Omental fat pad (tissue), 4 donors: ENCODE measurements around the gene MRC2. TPM values are rescaled to one million over a fixed set of nuclear protein-coding genes. Genes with fewer than 3 reads are reported as not detected.
"Not testable (repeated sequence)": the region's sequence is repeated elsewhere in the genome, so short reads cannot be mapped to it uniquely, and the experiment has no call there.

ENCODE experiments used
- ATAC-seq: fragments of 150-250 bp; one replicate; pipeline ENCODE4 v1.9.1; 2016; ENCODE audit warnings: mild to moderate bottlenecking, moderate library complexity; ENCODE audit not compliant: low FRiP score
- DNase-seq: peaks from one replicate; pipeline ENCODE4 v3.0.0-alpha.2; 2019; ENCODE audit warnings: low spot score
- total RNA-seq, 4 donors: library from RNA; depleted of rRNA; stranded (reverse); fragments of >200 nt; gene quantifications; one replicate each; pipeline ENCODE4 v1.1.0, GENCODE V29; 2016
- TF ChIP-seq, protein P1 (sequence below), 3 donors: fragments of 450-650 bp; IDR thresholded peaks; one replicate each; pipeline ENCODE4 v1.5.1; 2016 to 2017; ENCODE audit warnings: antibody characterized with exemption in 3 of 3, mild to moderate bottlenecking in 3 of 3, moderate library complexity in 2 of 3

MRC2 gene
- total RNA-seq, 4 donors from 2014 or later: 21.3 to 82.4 (median 30.8) TPM

GRCh38 chr17:62588109-62588508, 39.4 kb upstream of the MRC2 start:
- ATAC-seq (no peak), DNase-seq (no peak)
- TF ChIP-seq, protein P1, sequence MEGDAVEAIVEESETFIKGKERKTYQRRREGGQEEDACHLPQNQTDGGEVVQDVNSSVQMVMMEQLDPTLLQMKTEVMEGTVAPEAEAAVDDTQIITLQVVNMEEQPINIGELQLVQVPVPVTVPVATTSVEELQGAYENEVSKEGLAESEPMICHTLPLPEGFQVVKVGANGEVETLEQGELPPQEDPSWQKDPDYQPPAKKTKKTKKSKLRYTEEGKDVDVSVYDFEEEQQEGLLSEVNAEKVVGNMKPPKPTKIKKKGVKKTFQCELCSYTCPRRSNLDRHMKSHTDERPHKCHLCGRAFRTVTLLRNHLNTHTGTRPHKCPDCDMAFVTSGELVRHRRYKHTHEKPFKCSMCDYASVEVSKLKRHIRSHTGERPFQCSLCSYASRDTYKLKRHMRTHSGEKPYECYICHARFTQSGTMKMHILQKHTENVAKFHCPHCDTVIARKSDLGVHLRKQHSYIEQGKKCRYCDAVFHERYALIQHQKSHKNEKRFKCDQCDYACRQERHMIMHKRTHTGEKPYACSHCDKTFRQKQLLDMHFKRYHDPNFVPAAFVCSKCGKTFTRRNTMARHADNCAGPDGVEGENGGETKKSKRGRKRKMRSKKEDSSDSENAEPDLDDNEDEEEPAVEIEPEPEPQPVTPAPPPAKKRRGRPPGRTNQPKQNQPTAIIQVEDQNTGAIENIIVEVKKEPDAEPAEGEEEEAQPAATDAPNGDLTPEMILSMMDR (IDR thresholded peaks at IDR 0.05): no peak

GRCh38 chr17:62591333-62591732, 36.1 kb upstream of the MRC2 start:
- DNase-seq: no peak
- TF ChIP-seq, protein P1 (IDR thresholded peaks at IDR 0.05): no peak
- no peak for ATAC-seq

GRCh38 chr17:62591822-62592221, 35.6 kb upstream of the MRC2 start:
- DNase-seq, ATAC-seq: not testable (repeated sequence)

GRCh38 chr17:62592341-62593099, 35.0 kb upstream of the MRC2 start:
- TF ChIP-seq, protein P1 (IDR thresholded peaks at IDR 0.05): no peak
- ATAC-seq: no peak
- no peak for DNase-seq

DNA sequence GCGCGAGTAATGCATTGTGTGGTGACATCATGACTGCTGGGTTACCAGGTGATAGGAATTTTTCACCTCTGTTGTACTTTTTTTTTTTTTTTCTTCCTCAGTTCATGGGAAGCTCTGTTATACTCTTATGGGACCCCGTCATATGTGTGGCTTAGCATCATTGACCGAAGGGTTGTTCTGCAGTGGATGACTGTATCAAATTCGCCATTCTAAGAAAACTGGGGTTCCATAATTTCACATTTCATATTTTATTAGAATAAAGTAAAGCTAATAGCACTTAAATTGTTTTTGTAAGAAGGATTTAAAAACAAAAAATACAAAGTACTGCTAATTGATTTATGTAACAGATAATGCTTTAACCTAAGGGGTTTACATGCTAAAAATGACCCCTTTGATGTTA, 32.0 kb upstream of the MRC2 start:
- no peak for ATAC-seq
- TF ChIP-seq, protein P1 (IDR thresholded peaks at IDR 0.05): no peak
- no peak for DNase-seq

DNA sequence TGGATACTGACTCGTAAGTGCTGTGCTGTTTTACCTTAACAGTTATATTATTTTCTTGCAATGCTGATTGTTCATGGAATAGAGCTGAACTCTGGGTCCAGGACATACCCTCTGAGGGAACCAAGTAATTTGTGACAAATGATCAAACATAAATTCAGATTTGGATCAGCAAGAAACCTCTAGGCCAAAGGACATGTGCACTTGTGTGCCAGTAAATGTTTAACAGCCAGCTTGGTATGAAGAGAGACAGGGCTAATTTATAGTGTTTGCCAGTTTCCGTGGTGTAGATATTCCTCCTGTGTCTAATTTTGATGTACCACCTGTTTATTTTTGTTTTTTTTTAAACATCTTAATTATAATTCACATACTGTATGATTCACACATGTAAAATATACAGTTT, 30.8 kb upstream of the MRC2 start:
- no peak for DNase-seq

GRCh38 chr17:62597150-62597549, 30.3 kb upstream of the MRC2 start:
- ATAC-seq: no peak
- no peak for DNase-seq
- TF ChIP-seq, protein P1 (IDR thresholded peaks at IDR 0.05): no peak

More for the DNA sequence above, 30.8 kb upstream of the MRC2 start:
- ATAC-seq: no peak
- TF ChIP-seq, protein P1 (IDR thresholded peaks at IDR 0.05): no peak
